Mesendoderm (in vitro differentiated cells): ENCODE measurements around the gene CAMKMT.

Source experiments
- DNase-seq: peaks from one replicate; pipeline ENCODE4 v3.0.0; 2013
- H2AK5ac ChIP-seq: 2 replicates; pipeline ENCODE4 v1.6.1; 2013; ENCODE audit warnings: low read length, inconsistent platforms
- H2BK120ac ChIP-seq: 2 replicates; pipeline ENCODE4 v1.6.1; 2013; ENCODE audit warnings: low read depth, mild to moderate bottlenecking, low read length, moderate library complexity, mixed read lengths
- H2BK15ac ChIP-seq: replicated peaks from 2 replicates; pipeline ENCODE4 v1.6.1; 2013; ENCODE audit warnings: low read depth, mild to moderate bottlenecking, moderate library complexity
- H2BK5ac ChIP-seq: 2 replicates; pipeline ENCODE4 v1.6.1; 2013; ENCODE audit warnings: low read length, inconsistent platforms
- H3K18ac ChIP-seq: 2 replicates; pipeline ENCODE4 v1.6.1; 2013; ENCODE audit warnings: mild to moderate bottlenecking, low read length, mixed read lengths
- H3K23ac ChIP-seq: one replicate; pipeline ENCODE4 v1.6.1; 2013; ENCODE audit warnings: low read length
- H3K27ac ChIP-seq: 2 replicates; pipeline ENCODE4 v1.5.1; 2013; ENCODE audit warnings: low read depth, mild to moderate bottlenecking, inconsistent platforms, low read length, moderate library complexity
- H3K27me3 ChIP-seq: 2 replicates; pipeline ENCODE4 v1.6.1; 2013; ENCODE audit warnings: low read length, control low read depth, mild to moderate bottlenecking, inconsistent platforms; ENCODE audit not compliant: insufficient read depth, poor library complexity
- H3K36me3 ChIP-seq: 2 replicates; pipeline ENCODE4 v1.6.1; 2013; ENCODE audit warnings: low read length, inconsistent platforms; ENCODE audit not compliant: control insufficient read depth, insufficient read depth
- H3K4ac ChIP-seq: one replicate; pipeline ENCODE4 v1.6.1; 2013; ENCODE audit warnings: low read depth, mild to moderate bottlenecking, low read length, moderate library complexity
- H3K4me1 ChIP-seq: 2 replicates; pipeline ENCODE4 v1.6.1; 2013; ENCODE audit warnings: low read depth, low read length, inconsistent platforms; ENCODE audit not compliant: control insufficient read depth
- H3K4me2 ChIP-seq: 2 replicates; pipeline ENCODE4 v1.6.1; 2013; ENCODE audit warnings: low read length
- H3K4me3 ChIP-seq: 2 replicates; pipeline ENCODE4 v1.5.1; 2013; ENCODE audit warnings: mild to moderate bottlenecking, low read length
- H3K56ac ChIP-seq: one replicate; pipeline ENCODE4 v1.6.1; 2013; ENCODE audit warnings: low read length
- H3K79me1 ChIP-seq: 2 replicates; pipeline ENCODE4 v1.6.1; 2013; ENCODE audit warnings: low read length, inconsistent platforms
- H3K79me2 ChIP-seq: 2 replicates; pipeline ENCODE4 v1.6.1; 2013; ENCODE audit warnings: mild to moderate bottlenecking, low read length; ENCODE audit not compliant: control insufficient read depth, insufficient read depth
- H3K9ac ChIP-seq: 2 replicates; pipeline ENCODE4 v1.6.1; 2013; ENCODE audit warnings: low read length, inconsistent platforms
- H4K5ac ChIP-seq: one replicate; pipeline ENCODE4 v1.6.1; 2013; ENCODE audit warnings: low read length
- H4K8ac ChIP-seq: one replicate; pipeline ENCODE4 v1.6.1; 2013; ENCODE audit warnings: low read depth, mild to moderate bottlenecking, control low read depth, low read length, moderate library complexity
- WGBS: extraction: QIAGEN DNeasy Blood & Tissue Kit; methylation state at CpG from one replicate; pipeline ENCODE4 v1.1.7; 2013; ENCODE audit warnings: low lambda C conversion rate, missing lambda C conversion rate; ENCODE audit not compliant: insufficient coverage; ENCODE audit errors: extremely low coverage; 5-methylcytosine and 5-hydroxymethylcytosine counted together

Gene CAMKMT

DNA sequence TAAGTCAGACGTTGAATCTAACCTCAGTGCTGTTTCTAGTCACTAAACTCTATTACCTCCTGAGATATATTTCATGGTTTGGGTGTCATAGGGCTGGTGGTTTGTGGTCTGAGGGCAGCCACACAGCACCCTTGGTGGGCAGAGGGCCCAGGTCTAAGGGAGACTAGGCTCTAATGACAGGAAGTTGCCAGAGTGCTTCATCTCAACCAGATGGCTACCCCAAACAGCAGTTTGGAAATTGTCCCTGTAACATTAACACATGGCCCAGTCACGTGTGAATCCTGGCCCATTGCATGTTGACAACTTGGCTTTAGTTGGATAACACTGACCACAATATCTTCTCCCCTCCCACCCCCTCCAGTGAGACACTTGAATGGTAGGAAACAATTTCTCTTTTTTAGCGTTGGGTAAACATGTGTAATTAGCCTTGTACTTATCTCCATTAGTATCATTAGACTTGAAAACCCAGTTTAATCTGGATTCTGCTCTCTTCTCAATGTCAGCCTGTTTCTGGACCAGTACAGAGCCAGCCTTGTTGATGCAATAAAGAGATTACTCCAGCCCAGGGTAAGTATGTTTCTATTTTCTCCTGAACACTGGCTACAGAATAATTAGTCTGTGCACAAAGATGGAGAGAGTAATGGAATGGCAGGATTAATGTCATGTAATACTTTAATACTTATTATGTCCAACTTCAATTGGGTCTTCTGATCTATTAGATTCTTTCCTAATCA lies 392.0 kb downstream of the CAMKMT start:
- Histone ChIP-seq H3K4me3 (no peak overlapping the region), H3K36me3 (no peaks in the 10 kb centered on the region), H3K18ac (no peak overlapping the region), H2BK15ac (no peak overlapping the region), H4K5ac (no peak overlapping the region), H3K79me1 (no peaks in the 10 kb centered on the region), H2BK120ac (no peak overlapping the region), H3K79me2 (no peaks in the 10 kb centered on the region), H3K9ac (no peak overlapping the region), H3K27ac (no peak overlapping the region), H3K23ac (no peak overlapping the region), H4K8ac (no peak overlapping the region), H3K4me2 (no peak overlapping the region), H3K27me3 (no peaks in the 10 kb centered on the region), H3K56ac (no peak overlapping the region), H2AK5ac (no peak overlapping the region), H2BK5ac (no peak overlapping the region), H3K4ac (no peak overlapping the region), H3K4me1 (no peaks in the 10 kb centered on the region)
- DNase-seq, result no peak
- no CpG with 5 or more reads among the region's 3 CpGs for WGBS

DNA sequence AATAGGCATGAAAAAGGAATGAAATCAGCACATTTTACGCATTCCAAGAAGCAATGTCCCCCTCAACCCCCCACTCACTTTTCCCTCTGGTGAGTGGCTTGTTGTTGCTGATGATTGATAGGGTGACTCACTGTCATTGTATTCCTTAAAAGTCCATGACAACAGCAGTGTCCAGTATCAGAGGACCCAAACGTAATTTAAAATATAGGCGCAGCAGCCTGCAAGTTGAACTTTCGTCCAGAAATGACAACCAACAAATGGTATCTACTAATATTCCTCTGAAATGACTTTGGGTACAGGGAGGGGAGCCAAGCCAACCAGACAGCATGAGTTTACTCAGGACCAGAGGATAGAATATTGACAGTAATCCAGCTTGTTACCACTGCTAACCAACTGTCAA lies 396.8 kb downstream of the CAMKMT start:
- Histone ChIP-seq H3K23ac (no peak overlapping the region), H3K4me3 (no peak overlapping the region), H3K79me1 (no peaks in the 10 kb centered on the region), H3K4me1 (no peaks in the 10 kb centered on the region), H3K56ac (no peak overlapping the region), H2BK5ac (no peak overlapping the region), H3K79me2 (no peaks in the 10 kb centered on the region), H3K4ac (no peak overlapping the region), H3K27ac (no peak overlapping the region), H2AK5ac (no peak overlapping the region), H3K9ac (no peak overlapping the region), H4K5ac (no peak overlapping the region), H3K4me2 (no peak overlapping the region), H2BK15ac (no peak overlapping the region), H3K36me3 (no peaks in the 10 kb centered on the region), H2BK120ac (no peak overlapping the region), H4K8ac (no peak overlapping the region), H3K27me3 (no peaks in the 10 kb centered on the region), H3K18ac (no peak overlapping the region)
- WGBS, result no CpG with 5 or more reads among the region's 4 CpGs
- peak; percentile 38 for DNase-seq

DNA sequence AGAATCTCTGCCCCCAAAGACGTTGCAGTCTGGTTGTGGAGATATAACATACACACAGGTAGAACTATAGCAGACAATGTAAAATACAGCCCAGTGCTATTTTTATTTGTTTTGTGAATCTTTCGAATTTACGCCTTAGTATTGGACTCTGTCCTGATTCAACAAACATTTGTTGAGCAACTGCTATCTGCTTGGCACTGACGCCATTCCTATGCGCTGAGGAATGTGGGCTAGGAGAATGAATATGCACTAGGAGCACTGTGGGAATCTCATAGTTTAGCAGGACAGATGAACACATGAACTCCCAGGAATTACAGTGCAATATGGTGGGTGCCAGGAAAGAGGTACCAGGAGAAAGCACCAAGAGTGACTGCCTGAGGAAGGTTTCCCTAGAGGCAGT lies 398.1 kb downstream of the CAMKMT start:
- WGBS, result no CpG with 5 or more reads among the region's 5 CpGs
- H2BK5ac ChIP-seq, result no peak overlapping the region
- no peak overlapping the region for H3K18ac ChIP-seq
- DNase-seq, result no peak
- H3K4me2 ChIP-seq, result no peak overlapping the region
- H3K4me3 ChIP-seq, result no peak overlapping the region
- no peak overlapping the region for H3K23ac ChIP-seq
- no peaks in the 10 kb centered on the region for H3K4me1 ChIP-seq
- no peak overlapping the region for H2AK5ac ChIP-seq
- no peak overlapping the region for H4K8ac ChIP-seq
- no peak overlapping the region for H2BK120ac ChIP-seq
- H3K79me1 ChIP-seq, result no peaks in the 10 kb centered on the region
- H3K56ac ChIP-seq, result no peak overlapping the region
- H3K9ac ChIP-seq, result no peak overlapping the region
- no peaks in the 10 kb centered on the region for H3K27me3 ChIP-seq
- H3K27ac ChIP-seq, result no peak overlapping the region
- no peak overlapping the region for H2BK15ac ChIP-seq
- no peak overlapping the region for H4K5ac ChIP-seq
- H3K4ac ChIP-seq, result no peak overlapping the region
- H3K36me3 ChIP-seq, result no peaks in the 10 kb centered on the region
- no peaks in the 10 kb centered on the region for H3K79me2 ChIP-seq

DNA sequence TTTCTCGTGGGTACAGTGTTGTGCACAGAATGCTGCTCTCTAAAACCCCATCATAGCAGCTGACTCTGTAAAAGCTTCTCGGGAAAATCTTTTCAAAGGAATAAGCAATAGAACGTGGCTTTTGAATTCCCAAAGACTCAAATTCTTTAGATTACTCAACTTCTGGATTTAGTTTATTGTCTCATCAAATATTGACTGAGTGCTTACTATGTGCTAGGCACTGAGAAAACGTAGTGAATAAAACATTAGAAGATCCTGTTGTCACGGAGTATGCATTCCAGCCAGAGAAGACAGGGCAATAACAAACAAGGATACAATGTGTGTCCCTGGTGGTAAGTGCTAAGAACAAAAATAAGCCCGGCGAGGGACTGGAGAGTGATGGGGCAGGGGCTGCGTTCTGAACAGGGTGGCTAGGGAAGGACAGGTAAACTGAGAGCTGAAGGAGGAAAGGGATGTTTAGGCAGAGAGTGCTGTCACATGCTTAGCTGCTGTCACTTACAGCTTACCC lies 401.6 kb downstream of the CAMKMT start:
- no peak overlapping the region for H2BK15ac ChIP-seq
- no peak overlapping the region for H3K23ac ChIP-seq
- H2AK5ac ChIP-seq, result no peak overlapping the region
- no peak overlapping the region for H3K9ac ChIP-seq
- WGBS, result no CpG with 5 or more reads among the region's 8 CpGs
- H3K4me3 ChIP-seq, result no peak overlapping the region
- H3K27me3 ChIP-seq, result no peaks in the 10 kb centered on the region
- H3K4ac ChIP-seq, result no peak overlapping the region
- no peaks in the 10 kb centered on the region for H3K4me1 ChIP-seq
- no peak overlapping the region for H3K18ac ChIP-seq
- no peak for DNase-seq
- H3K36me3 ChIP-seq, result no peaks in the 10 kb centered on the region
- H3K56ac ChIP-seq, result no peak overlapping the region
- H3K79me1 ChIP-seq, result no peaks in the 10 kb centered on the region
- no peak overlapping the region for H3K27ac ChIP-seq
- H3K4me2 ChIP-seq, result no peak overlapping the region
- no peak overlapping the region for H4K8ac ChIP-seq
- no peak overlapping the region for H2BK5ac ChIP-seq
- H3K79me2 ChIP-seq, result no peaks in the 10 kb centered on the region
- H4K5ac ChIP-seq, result no peak overlapping the region
- no peak overlapping the region for H2BK120ac ChIP-seq

DNA sequence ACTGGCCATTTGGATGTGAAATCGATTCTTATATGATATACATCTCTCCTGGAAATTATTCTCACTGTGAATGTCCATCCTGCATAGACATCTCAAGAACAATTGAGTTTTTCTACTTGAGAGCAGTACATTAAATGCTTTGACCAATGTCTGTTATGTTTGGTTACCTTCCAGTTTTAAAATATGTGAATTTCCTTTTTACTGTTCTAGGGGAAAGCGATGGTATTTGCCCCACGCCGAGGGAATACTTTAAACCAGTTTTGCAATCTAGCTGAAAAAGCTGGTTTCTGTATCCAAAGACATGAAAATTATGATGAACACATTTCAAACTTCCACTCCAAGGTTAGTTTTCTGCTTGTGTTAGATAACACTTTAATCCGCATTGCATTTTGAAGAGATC lies 404.5 kb downstream of the CAMKMT start:
- H3K36me3 ChIP-seq, result no peaks in the 10 kb centered on the region
- H3K27ac ChIP-seq, result no peak overlapping the region
- H3K23ac ChIP-seq, result no peak overlapping the region
- no peak overlapping the region for H2AK5ac ChIP-seq
- H2BK120ac ChIP-seq, result no peak overlapping the region
- no peak overlapping the region for H3K4me3 ChIP-seq
- H3K18ac ChIP-seq, result no peak overlapping the region
- H3K79me1 ChIP-seq, result no peaks in the 10 kb centered on the region
- DNase-seq, result no peak
- no peak overlapping the region for H3K9ac ChIP-seq
- WGBS, result no CpG with 5 or more reads among the region's 5 CpGs
- H4K5ac ChIP-seq, result no peak overlapping the region
- H2BK15ac ChIP-seq, result no peak overlapping the region
- H2BK5ac ChIP-seq, result no peak overlapping the region
- no peak overlapping the region for H3K4ac ChIP-seq
- H4K8ac ChIP-seq, result no peak overlapping the region
- no peaks in the 10 kb centered on the region for H3K4me1 ChIP-seq
- H3K4me2 ChIP-seq, result no peak overlapping the region
- H3K56ac ChIP-seq, result no peak overlapping the region
- no peaks in the 10 kb centered on the region for H3K27me3 ChIP-seq
- no peaks in the 10 kb centered on the region for H3K79me2 ChIP-seq

DNA sequence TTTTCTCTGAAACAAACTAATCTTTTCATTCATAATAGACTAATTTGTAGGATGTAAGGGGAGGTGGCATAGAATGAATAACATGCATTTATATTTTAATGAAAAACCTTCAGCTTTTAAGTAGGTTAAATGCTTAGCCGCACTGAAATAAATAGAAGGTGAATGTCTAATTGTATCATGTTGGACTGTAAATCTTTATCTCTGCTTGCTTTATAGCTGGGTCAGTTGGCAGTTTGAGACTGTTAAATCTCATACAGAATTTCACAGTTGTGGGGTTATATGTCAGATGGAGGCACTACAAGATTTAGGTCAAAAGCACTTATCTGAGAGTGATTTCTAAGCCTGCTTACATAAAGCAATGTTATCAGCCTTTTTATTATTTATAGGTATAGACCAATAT lies 405.0 kb downstream of the CAMKMT start:
- DNase-seq, result no peak
- no peak overlapping the region for H3K4ac ChIP-seq
- no peaks in the 10 kb centered on the region for H3K27me3 ChIP-seq
- H3K4me1 ChIP-seq, result no peaks in the 10 kb centered on the region
- H2AK5ac ChIP-seq, result no peak overlapping the region
- H3K56ac ChIP-seq, result no peak overlapping the region
- H3K18ac ChIP-seq, result no peak overlapping the region
- no peak overlapping the region for H3K4me3 ChIP-seq
- no CpG with 5 or more reads among the region's 1 CpG for WGBS
- no peak overlapping the region for H3K9ac ChIP-seq
- H2BK5ac ChIP-seq, result no peak overlapping the region
- H3K36me3 ChIP-seq, result no peaks in the 10 kb centered on the region
- no peak overlapping the region for H2BK15ac ChIP-seq
- no peaks in the 10 kb centered on the region for H3K79me2 ChIP-seq
- no peak overlapping the region for H4K8ac ChIP-seq
- H3K79me1 ChIP-seq, result no peaks in the 10 kb centered on the region
- no peak overlapping the region for H3K4me2 ChIP-seq
- no peak overlapping the region for H2BK120ac ChIP-seq
- no peak overlapping the region for H4K5ac ChIP-seq
- H3K23ac ChIP-seq, result no peak overlapping the region
- H3K27ac ChIP-seq, result no peak overlapping the region
